CD1c-positive myeloid dendritic cell (primary cell): Measurements from ENCODE around the gene FGD3.

Experiments
- DNase-seq: peaks from one replicate; pipeline ENCODE4 v3.0.0-alpha.2; 2016; ENCODE audit errors: extremely low spot score

Gene FGD3

GRCh38 chr9:93028448-93029006 is 81.2 kb downstream of the FGD3 start:
- DNase-seq = peak; percentile 25

DNA sequence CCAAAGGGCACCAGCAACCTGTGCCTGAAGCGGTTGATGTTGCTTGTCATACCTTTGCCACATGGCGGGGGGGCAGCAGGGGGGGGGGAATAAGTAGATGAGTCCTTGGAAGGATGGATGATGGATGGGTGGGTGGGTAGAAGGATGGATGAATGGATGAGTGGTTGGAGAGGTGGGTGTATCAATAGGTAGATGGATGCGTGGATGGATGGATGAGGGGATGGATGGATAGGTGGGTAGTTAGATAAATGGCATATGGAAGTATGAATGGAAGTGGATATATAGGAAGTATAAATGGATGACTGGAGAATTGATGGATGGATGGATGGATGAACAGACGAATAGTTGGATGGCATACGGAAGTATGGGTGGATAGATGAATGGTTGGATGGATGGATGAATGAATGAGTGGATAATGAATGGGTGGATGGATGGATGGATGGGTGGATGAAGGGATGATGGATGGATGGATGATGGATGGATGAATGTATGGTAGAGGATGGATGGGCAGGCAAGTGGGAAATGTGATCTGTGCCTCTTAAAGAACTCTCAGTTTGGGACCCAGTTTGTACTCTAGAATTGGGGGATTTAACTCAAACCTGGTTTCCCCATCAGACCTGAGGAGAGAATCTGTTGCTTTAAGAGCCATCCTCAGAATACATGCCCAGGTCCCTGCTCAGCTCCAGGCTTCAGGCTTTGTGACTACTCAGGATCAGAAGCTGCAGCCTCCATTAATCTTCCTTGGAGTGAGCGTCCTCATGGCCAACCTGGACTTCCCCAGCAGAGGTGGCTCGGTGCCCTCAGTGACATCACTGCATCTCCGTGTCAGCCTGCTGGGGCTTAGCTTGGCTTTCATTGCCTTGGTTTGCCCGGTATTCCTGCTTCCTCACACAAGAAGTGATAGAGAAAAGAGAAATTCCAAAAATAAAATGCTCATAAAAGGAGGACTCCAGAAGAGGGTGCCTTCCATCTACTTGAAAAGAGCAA is 83.6 kb downstream of the FGD3 start:
- no peak for DNase-seq

- DNase-seq = peak; percentile 81
Measured at GRCh38 chr9:93031629-93032430, 84.5 kb downstream of the FGD3 start.

DNA sequence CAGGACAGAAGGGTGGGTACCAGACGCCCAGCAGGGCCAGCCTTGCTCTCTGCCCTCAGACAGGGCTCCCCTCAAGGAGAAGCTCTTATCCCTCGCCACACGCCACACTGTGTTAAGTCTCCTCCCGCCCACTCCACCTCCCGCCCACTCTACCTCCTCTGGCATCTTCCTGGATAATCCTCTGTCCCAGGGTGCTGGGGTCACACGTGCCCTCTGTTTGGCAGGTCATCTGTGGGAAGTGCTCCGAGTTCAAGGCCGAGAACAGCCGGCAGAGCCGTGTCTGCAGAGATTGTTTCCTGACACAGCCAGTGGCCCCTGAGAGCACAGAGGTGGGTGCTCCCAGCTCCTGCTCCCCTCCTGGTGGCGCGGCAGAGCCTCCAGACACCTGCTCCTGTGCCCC is 85.2 kb downstream of the FGD3 start:
- peak; percentile 46 for DNase-seq

GRCh38 chr9:93033531-93033930 is 86.2 kb downstream of the FGD3 start:
- DNase-seq = no peak

DNA sequence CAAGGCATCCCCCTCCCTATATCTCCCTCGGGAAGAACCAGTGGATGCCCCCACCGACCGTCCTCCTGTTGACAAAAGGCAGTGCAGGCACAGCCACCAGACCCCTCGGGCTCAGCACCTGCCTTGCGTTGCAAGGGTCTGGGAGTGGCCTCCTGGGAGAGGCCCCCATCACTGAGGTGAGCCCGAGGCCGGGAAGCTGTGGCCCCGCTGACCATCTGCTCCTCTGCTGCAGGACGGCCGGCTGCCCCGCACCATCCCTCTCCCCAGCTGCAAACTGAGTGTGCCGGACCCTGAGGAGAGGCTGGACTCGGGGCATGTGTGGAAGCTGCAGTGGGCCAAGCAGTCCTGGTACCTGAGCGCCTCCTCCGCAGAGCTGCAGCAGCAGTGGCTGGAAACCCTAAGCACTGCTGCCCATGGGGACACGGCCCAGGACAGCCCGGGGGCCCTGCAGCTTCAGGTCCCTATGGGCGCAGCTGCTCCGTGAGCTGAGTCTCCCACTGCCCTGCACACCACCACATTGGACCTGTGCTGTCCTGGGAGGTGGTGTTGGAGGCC is 87.9 kb downstream of the FGD3 start:
- DNase-seq = no peak

DNA sequence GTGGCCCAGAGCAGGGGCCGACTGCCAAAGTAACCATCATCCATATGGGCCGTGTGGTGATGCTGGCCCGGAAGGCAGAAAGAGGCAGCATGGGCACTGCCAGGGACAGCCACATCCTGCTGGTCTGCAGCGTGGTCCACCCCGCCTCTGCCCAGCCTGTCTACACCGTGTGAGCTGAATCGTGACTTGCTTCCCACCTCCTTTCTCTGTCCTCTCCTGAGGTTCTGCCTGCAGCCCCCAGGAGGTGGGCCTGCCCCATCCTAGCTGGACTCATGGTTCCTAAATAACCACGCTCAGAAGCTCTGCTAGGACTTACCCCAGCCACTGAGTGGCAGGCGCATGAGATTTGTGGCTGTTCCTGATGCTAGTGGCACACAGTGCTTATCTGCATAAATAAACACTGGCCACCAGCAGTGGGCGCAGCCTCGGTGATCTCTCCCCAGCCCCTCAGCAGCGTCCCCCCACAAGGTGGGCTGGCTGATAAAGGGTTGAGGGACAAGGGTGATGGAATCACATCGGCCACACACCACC is 88.6 kb downstream of the FGD3 start:
- DNase-seq = no peak

DNA sequence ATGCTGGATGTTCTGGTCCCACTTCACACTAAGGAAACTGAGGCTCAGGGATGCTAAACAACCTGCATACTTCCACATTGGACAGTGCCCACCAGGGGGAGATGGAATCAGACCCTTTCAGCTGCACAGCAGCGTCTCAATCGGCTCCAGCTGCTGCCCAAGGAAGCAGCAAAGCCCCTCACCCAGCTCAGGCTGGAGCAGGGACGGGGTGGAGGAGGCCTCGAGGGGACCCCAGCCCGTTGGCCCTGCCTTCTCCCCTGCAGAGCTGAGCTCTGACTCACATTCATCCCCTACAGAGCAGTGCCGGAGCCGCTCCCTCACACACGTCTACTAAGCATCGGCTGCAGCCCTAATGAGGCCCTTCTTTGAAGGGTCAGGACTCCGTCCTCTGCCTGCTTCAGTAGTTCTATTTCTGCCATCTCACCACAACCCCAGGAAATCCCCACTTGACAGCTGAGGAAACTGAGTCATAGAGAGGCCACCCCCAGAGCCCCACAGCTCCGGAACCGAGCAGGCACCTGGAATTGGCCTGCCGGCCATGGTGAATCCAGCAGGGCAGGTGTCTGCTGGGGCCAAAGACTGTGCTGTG is 89.7 kb downstream of the FGD3 start:
- DNase-seq = no peak

DNA sequence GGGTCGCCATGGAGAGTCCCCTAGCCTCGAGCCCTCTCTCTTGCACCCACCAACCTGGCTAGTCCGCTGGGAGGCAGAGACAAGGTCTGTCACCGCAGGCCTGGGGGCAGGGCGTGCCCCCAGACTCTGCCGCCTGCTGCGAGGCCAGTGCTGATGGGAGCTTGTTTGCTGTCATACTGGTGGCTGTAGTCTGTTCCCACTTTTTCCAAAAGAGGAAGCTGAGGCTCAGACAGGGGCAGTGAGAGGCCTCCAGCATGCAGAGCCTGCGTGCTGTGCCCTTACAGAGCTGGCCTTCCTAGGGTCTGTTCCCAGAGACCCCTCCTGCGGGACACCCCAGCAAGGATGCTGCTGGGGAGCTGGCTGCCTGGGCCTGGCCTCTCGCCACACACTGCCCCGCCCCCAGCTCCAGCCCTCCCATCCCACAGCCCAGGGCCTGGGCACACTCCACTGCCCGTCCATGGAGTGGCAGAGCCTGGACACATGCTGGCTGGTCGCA is 90.2 kb downstream of the FGD3 start:
- DNase-seq = peak; percentile 65

GRCh38 chr9:93038918-93039317 is 91.6 kb downstream of the FGD3 start:
- no peak for DNase-seq

DNA sequence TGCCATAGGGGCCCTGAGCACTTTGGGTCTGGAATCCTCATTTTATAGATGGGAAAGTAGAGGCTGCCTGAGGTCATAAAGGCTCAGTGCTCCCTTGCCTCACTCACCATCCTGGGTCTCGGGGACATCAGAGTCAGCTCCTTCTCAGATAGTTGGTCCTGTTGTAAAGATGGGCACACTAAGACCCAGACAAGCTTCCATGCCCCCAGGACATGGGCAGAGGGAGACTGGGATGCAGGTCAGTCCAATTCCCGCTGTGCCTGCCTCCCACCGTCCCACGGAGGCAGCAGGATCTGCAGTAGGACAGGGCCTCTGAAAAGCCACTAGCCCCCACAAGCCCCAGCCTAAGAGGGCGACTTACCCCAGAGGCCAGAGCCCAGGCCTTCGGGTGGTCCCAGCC is 92.1 kb downstream of the FGD3 start:
- no peak for DNase-seq

- DNase-seq = no peak
Measured at GRCh38 chr9:93039976-93040375, 92.7 kb downstream of the FGD3 start.

- DNase-seq = no peak
Measured at GRCh38 chr9:93040409-93040808, 93.1 kb downstream of the FGD3 start.

DNA sequence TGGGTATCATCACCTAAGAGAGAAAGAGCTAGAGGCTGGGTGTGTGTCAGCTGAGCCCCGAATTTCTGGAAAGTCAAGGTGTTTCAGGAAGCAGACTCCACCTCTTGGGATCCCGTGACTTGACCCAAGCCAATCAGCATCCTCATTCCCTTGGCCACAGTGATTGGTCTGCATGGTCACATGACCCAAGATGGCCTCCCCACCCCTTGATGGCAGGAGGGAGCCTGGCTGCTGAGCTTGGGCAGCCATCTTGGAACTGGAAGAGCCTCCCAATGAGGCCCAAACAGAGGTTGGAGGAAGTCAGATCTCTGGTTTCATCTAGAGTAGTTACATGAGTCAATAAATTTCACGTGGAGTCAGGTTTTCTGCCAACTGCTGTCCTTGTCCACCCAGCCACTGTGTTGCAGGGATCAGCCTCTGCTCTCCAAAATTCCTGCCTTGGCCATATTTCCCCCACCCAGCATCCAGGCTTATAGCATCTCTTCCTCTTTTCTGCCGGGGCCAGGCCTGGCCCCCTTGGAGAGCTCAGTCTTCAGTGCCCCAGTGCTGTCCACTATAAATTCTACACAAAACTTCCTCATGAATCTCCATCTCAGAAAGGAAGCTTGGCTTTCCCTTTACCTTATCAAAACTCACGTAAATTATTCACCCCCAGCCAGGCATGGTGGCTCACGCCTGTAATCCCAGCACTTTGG is 93.9 kb downstream of the FGD3 start:
- no peak for DNase-seq

- peak; percentile 32 for DNase-seq
Measured at GRCh38 chr9:93043122-93043521, 95.8 kb downstream of the FGD3 start.

DNA sequence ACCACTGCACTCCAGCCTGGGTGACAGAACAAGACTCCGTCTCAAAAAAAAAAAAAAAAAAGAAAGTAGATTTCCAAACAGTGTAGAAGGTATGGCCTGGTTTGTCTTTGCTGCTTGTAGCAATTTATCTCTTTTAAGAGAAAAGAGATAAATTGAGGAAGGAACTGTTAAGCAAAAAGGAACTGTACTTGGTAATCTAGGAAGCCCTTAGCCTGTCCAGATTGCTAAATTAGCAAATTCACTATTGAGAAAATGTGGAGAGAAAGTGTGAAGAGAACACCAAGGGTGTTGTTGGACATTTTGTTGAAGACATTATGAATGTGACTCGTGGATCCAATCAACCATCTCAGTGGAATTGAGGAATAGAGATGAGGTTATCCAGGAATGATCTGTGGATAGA is 98.2 kb downstream of the FGD3 start:
- peak; percentile 56 for DNase-seq

- no peak for DNase-seq
Measured at GRCh38 chr9:93048566-93049448, 101.5 kb downstream of the FGD3 start.

DNA sequence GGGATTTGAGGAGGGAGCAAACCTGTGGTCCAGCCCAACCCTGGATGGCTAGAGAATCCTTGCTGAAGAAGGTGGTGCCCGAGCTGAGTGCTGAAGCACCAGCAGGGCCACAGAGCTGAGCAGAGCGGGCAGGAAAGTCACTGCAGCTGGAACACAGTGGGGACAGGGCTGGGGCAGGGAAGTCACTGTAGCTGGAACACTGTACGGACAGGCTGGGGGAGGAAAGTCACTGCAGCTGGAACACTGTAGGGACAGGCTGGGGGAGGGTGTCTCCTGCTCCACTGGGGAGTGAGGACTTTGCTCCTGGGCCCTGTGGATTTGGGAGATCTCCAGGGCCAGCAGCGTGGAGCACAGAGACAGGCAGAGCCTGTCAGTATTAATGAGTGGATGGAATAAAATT is 102.2 kb downstream of the FGD3 start:
- no peak for DNase-seq

DNA sequence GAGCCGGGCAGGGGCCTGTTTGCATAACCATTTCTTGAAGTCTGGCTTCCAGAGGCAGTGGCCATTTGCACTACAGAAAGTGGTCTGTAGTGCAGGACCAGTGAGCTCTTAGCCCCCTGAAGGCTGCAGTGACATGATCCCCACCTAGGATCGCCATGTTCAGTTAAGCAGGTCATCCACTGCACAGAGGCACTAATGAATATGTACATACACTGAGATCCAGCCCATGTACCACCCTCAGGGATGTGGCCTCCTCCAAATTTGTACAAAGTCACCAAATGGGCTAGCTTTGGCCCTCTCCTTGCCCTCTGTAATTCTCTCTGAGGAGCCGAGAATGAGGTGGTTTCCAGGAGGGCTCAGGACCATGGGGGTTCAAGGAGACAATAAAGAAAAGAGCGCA is 102.9 kb downstream of the FGD3 start:
- no peak for DNase-seq

DNA sequence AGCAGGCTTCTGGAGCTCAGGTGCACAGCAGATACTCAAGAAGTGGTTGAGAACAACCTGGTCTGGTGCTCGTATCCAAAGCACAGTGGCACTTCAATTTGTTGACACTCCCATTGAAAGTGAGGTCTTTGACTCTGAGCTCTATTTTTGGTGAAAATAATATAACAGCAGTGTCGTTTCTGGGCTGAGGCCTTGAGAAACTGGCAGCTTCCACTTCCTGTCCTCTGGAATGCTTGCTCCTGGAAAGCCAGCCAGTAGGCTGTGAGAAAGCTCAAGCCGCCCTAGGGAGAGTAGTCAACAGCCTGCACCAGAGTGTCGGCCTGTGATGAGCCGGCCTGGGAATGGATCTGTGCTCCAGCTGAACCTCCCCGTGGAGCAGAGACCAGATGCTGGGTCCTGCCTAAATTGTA is 104.4 kb downstream of the FGD3 start:
- DNase-seq = no peak
